Measurements from ENCODE around the gene ALOX12. TPM values are rescaled to one million over a fixed set of nuclear protein-coding genes. Genes with fewer than 3 reads are reported as not detected.

ALOX12 gene
- total RNA-seq, 1 experiment from 2014 or later = not detected

DNA sequence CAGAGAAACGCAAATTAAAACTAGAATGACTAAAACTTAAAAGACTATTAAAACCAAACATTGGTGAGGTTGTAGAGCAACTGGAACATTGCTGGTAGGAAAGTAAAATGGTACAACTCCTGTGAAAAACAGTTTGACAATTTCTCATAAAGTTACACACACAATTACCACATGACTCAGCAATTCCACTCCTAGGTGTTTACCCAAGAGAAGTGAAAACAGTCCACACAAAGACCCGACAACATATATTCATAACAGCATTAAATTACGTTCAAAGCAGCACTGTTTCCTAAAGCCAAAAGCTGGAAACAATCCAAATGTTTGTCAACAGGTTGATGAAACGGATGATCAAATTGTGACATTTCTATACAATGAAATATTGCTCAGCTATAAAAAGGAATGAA, 26.5 kb upstream of the ALOX12 start:
- no peak overlapping the region for H2AFZ ChIP-seq (ENCODE audit: low read depth, low read length, poor library complexity, severe bottlenecking)
- ChIA-PET POLR2A (no interaction called here), CTCF (no interaction called here), RAD21 (ENCODE audit: low non-redundant PET in 1 of 2, low total read pairs in 2 of 2, uncharacterized antibody in 2 of 2, unreplicated experiment in 2 of 2) (no interaction called here)
- no peaks in the 10 kb centered on the region for H3K27me3 ChIP-seq (ENCODE audit: insufficient read depth, low read length)
- no peak overlapping the region for H3K27ac ChIP-seq (ENCODE audit: low read depth, low read length)
- no peaks in the 10 kb centered on the region for H4K20me1 ChIP-seq (ENCODE audit: insufficient read depth)
- H3K4me3 ChIP-seq (replicated peaks in 1 of 2; ENCODE audit: low read depth in 1 of 2, low read length in 2 of 2) = no peak overlapping the region
- no peaks in the 10 kb centered on the region for H3K4me1 ChIP-seq (ENCODE audit: control insufficient read depth in 1 of 2, insufficient read depth in 2 of 2, low read length in 2 of 2)
- BruUV-seq (replicated peaks) = no TSS peak
- no peaks in the 10 kb centered on the region for H3K79me2 ChIP-seq (ENCODE audit: insufficient read depth, low read length)
- TF ChIP-seq CBX3 (IDR thresholded peaks at IDR 0.05; ENCODE audit: low read depth) (no peak), EGR1 (IDR thresholded peaks at IDR 0.05; ENCODE audit: low read depth) (no peak), SRF (IDR thresholded peaks at IDR 0.05; ENCODE audit: low read depth) (no peak), SIN3A (IDR thresholded peaks at IDR 0.05; ENCODE audit: low read depth) (no peak)
- TF ChIP-seq, protein P1, sequence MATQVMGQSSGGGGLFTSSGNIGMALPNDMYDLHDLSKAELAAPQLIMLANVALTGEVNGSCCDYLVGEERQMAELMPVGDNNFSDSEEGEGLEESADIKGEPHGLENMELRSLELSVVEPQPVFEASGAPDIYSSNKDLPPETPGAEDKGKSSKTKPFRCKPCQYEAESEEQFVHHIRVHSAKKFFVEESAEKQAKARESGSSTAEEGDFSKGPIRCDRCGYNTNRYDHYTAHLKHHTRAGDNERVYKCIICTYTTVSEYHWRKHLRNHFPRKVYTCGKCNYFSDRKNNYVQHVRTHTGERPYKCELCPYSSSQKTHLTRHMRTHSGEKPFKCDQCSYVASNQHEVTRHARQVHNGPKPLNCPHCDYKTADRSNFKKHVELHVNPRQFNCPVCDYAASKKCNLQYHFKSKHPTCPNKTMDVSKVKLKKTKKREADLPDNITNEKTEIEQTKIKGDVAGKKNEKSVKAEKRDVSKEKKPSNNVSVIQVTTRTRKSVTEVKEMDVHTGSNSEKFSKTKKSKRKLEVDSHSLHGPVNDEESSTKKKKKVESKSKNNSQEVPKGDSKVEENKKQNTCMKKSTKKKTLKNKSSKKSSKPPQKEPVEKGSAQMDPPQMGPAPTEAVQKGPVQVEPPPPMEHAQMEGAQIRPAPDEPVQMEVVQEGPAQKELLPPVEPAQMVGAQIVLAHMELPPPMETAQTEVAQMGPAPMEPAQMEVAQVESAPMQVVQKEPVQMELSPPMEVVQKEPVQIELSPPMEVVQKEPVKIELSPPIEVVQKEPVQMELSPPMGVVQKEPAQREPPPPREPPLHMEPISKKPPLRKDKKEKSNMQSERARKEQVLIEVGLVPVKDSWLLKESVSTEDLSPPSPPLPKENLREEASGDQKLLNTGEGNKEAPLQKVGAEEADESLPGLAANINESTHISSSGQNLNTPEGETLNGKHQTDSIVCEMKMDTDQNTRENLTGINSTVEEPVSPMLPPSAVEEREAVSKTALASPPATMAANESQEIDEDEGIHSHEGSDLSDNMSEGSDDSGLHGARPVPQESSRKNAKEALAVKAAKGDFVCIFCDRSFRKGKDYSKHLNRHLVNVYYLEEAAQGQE (IDR thresholded peaks at IDR 0.05; ENCODE audit: low read depth) = no peak
- TF ChIP-seq, protein P2, sequence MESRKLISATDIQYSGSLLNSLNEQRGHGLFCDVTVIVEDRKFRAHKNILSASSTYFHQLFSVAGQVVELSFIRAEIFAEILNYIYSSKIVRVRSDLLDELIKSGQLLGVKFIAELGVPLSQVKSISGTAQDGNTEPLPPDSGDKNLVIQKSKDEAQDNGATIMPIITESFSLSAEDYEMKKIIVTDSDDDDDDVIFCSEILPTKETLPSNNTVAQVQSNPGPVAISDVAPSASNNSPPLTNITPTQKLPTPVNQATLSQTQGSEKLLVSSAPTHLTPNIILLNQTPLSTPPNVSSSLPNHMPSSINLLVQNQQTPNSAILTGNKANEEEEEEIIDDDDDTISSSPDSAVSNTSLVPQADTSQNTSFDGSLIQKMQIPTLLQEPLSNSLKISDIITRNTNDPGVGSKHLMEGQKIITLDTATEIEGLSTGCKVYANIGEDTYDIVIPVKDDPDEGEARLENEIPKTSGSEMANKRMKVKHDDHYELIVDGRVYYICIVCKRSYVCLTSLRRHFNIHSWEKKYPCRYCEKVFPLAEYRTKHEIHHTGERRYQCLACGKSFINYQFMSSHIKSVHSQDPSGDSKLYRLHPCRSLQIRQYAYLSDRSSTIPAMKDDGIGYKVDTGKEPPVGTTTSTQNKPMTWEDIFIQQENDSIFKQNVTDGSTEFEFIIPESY (IDR thresholded peaks at IDR 0.05; ENCODE audit: extremely low read depth, insufficient replicate concordance, low read length) = no peak
- no peaks in the 10 kb centered on the region for H3K9me3 ChIP-seq (ENCODE audit: control insufficient read depth in 1 of 2, insufficient read depth in 1 of 2, low read depth in 1 of 2, low read length in 2 of 2)
- H3K9ac ChIP-seq (ENCODE audit: low read length) = no peak overlapping the region
- H3K4me2 ChIP-seq (ENCODE audit: low read length) = no peak overlapping the region
- no peaks in the 10 kb centered on the region for H3K9me2 ChIP-seq (ENCODE audit: insufficient read depth)
- no peaks in the 10 kb centered on the region for H3K36me3 ChIP-seq (ENCODE audit: control insufficient read depth in 1 of 2, insufficient read depth in 2 of 2, low read length in 2 of 2)
- ATAC-seq (no peak), DNase-seq (ENCODE audit: low read depth, low spot score) (no peak)
- intact Hi-C loops (cut with micrococcal nuclease) = no loop called here

All from HCT116 (cell line).